GM19351 (cell line): ENCODE measurements around the gene TLX3.

Experiments used
- ATAC-seq: cut with Tn5 transposase; IDR thresholded peaks from one replicate; pipeline ENCODE4 v1.9.1; 2021; ENCODE audit warnings: mild to moderate bottlenecking, moderate library complexity; ENCODE audit not compliant: unreplicated experiment

The TLX3 gene

GRCh38 chr5:171300358-171300757, 8.7 kb upstream of the TLX3 start:
- no peak for ATAC-seq

- ATAC-seq: no peak
Observed at GRCh38 chr5:171306166-171306565, 2.9 kb upstream of the TLX3 start.

GRCh38 chr5:171306781-171307591, 2.1 kb upstream of the TLX3 start:
- no peak for ATAC-seq

- no peak for ATAC-seq
Observed at GRCh38 chr5:171307789-171308452, 1.1 kb upstream of the TLX3 start.

- ATAC-seq: no peak
Observed at GRCh38 chr5:171309276-171310211, 496 bp downstream of the TLX3 start.

- no peak for ATAC-seq
Observed at GRCh38 chr5:171310212-171310818, 1.3 kb downstream of the TLX3 start.

- ATAC-seq: no peak
Observed at GRCh38 chr5:171310819-171311321, 1.8 kb downstream of the TLX3 start.

- ATAC-seq: no peak
Observed at GRCh38 chr5:171311322-171312077, 2.5 kb downstream of the TLX3 start.

- no peak for ATAC-seq
Observed at GRCh38 chr5:171312129-171312974, 3.3 kb downstream of the TLX3 start.

- no peak for ATAC-seq
Observed at GRCh38 chr5:171313481-171314206, 4.6 kb downstream of the TLX3 start.

GRCh38 chr5:171314728-171315385, 5.8 kb downstream of the TLX3 start:
- ATAC-seq: no peak

GRCh38 chr5:171315386-171315891, 6.4 kb downstream of the TLX3 start:
- ATAC-seq: no peak

- no peak for ATAC-seq
Observed at GRCh38 chr5:171315925-171316257, 6.8 kb downstream of the TLX3 start.

GRCh38 chr5:171316258-171317121, 7.4 kb downstream of the TLX3 start:
- ATAC-seq: no peak

GRCh38 chr5:171317230-171317629, 8.2 kb downstream of the TLX3 start:
- ATAC-seq: no peak

GRCh38 chr5:171318026-171318425, 9.0 kb downstream of the TLX3 start:
- ATAC-seq: no peak

GRCh38 chr5:171321447-171321846, 12.4 kb downstream of the TLX3 start:
- no peak for ATAC-seq
